HepG2 (cell line): Measurements from ENCODE around the gene TCF20. TPM values are rescaled to one million over a fixed set of nuclear protein-coding genes. Genes with fewer than 3 reads are reported as not detected.
A peak's percentile ranks its signal among the peaks of the same experiment; 100 is the strongest.

Experiments used
- IKZF1 ChIP-seq: fragments of 450-650 bp; IDR thresholded peaks from 2 replicates; pipeline ENCODE4 v1.7.1; 2016
- IRF2 ChIP-seq: IDR thresholded peaks from 2 replicates; pipeline ENCODE4 v1.6.1; 2018; ENCODE audit warnings: missing genetic modification reagents, missing compliant biosample characterization
- KAT8 ChIP-seq: IDR thresholded peaks from 2 replicates; pipeline ENCODE4 v1.6.1; 2016; ENCODE audit warnings: missing genetic modification reagents, missing compliant biosample characterization
- SP2 ChIP-seq: sonication (generic); formaldehyde crosslinking; IDR thresholded peaks from 2 replicates; pipeline ENCODE4 v1.5.1; 2020; ENCODE audit warnings: mild to moderate bottlenecking, missing genetic modification reagents
- STAG1 ChIP-seq: sonication (generic); formaldehyde crosslinking; IDR thresholded peaks from 2 replicates; pipeline ENCODE4 v1.4.0; 2020; ENCODE audit warnings: missing genetic modification reagents
- STAT5B ChIP-seq: sonication (generic); formaldehyde crosslinking; IDR thresholded peaks from 2 replicates; pipeline ENCODE4 v1.4.0; 2020; ENCODE audit warnings: missing genetic modification reagents
- TMF1 ChIP-seq: sonication (generic); formaldehyde crosslinking; IDR thresholded peaks from 2 replicates; pipeline ENCODE4 v1.8.1; 2022; ENCODE audit warnings: low read depth, missing genetic modification reagents
- ZNF687 ChIP-seq: sonication (generic); formaldehyde crosslinking; IDR thresholded peaks from 2 replicates; pipeline ENCODE4 v1.5.1; 2020; ENCODE audit warnings: mild to moderate bottlenecking, missing genetic modification reagents, moderate library complexity
- ZNF713 ChIP-seq: sonication (generic); formaldehyde crosslinking; IDR thresholded peaks from 2 replicates; pipeline ENCODE4 v1.4.0; 2020; ENCODE audit warnings: mild to moderate bottlenecking, missing genetic modification reagents
- polyA plus RNA-seq, 8 experiments: library from polyadenylated mRNA; depleted of rRNA in 3 of 8; stranded (reverse) in 7 of 8; unstranded in 1 of 8; fragments of >200 nt; fragmentation: Illumina TruSeq in 4 of 8; extraction: Trizol in 4 of 8; gene quantifications; 2 replicates each; pipeline versions ENCODE4 v1.2.1 to v1.2.3, GENCODE V29; 2011 to 2016; ENCODE audit warnings: low read depth in 4 of 8, missing spikeins in 1 of 8, mixed read lengths in 1 of 8; ENCODE audit not compliant: insufficient read depth in 1 of 8
- total RNA-seq, 5 experiments: library from RNA; depleted of rRNA; stranded (reverse); fragments of >200 nt; fragmentation: Illumina TruSeq; extraction: Trizol; gene quantifications; 2 replicates each; pipeline ENCODE4 v1.2.3, GENCODE V29; 2016; ENCODE audit warnings: low read depth in 1 of 5
- TF ChIP-seq, protein P1 (sequence below): sonication (generic); formaldehyde crosslinking; IDR thresholded peaks from 2 replicates; pipeline ENCODE4 v1.5.1; 2020; ENCODE audit warnings: mild to moderate bottlenecking, missing genetic modification reagents, moderate library complexity
- TF ChIP-seq, protein P2 (sequence below): sonication (generic); formaldehyde crosslinking; IDR thresholded peaks from 2 replicates; pipeline ENCODE4 v1.9.0; 2021; ENCODE audit warnings: missing genetic modification reagents, borderline replicate concordance

TCF20 gene
- total and polyA plus RNA-seq, 2 of the 13 experiments (the other 11 are each of a cell fraction or from before 2014, with no cell fraction given) = 12.8 to 23.7 TPM

DNA sequence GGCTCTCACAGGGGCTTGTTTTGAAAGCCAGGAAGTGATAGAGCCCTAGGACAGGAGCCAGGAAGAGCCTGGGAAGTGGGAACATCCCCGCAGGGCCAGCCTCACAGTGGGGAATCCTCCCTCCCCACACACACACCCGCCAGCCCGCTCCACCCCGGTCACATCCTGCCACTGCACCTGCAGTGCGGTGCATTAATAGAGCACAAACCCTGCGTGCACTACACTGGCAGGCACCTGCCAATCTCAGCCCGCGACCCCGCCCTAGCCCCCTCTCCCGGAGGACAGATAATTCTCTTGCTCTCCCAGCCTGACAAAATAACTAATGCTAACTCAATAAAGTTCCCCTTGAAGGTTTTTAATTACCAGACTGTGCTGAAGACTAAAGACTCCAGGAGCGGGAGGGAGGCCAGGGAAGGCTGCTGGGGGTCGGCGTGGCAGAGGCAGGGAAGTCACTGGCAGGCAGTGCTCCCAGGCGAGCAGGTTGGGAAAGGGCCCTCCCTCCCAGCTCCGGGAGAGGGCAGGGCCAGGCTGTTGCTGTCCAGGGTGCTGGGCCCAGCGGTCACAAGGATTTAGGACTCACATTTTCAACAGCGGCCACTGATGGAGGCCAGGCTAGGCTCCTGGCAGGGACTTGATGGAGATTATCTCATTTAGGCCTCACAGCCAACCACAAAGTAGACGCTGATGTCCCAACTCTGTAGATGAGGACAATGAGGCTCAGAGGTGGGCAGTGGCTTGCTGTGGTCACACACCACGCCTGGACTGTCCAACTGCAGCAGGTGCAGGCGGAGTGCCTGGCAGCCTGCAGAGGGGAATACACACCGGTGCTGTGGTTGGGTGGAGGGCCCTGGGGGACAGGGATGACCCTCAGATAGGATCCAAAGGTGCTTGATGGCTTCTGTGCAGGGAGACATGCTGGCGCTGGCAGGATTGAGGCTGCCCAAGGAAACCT lies 23.9 kb upstream of the TCF20 start (continued):
- TF ChIP-seq, protein P1, sequence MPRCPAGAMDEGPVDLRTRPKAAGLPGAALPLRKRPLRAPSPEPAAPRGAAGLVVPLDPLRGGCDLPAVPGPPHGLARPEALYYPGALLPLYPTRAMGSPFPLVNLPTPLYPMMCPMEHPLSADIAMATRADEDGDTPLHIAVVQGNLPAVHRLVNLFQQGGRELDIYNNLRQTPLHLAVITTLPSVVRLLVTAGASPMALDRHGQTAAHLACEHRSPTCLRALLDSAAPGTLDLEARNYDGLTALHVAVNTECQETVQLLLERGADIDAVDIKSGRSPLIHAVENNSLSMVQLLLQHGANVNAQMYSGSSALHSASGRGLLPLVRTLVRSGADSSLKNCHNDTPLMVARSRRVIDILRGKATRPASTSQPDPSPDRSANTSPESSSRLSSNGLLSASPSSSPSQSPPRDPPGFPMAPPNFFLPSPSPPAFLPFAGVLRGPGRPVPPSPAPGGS = no peak
- TF ChIP-seq ZNF687 = peak; percentile 38; the same call in 1 of the 2 replicates
- TF ChIP-seq IKZF1 = no peak
- peak; percentile 47; the same call in 1 of the 2 replicates for TF ChIP-seq KAT8
- TF ChIP-seq TMF1 (CRISPR knock-in tag) = 0 out of 2 replicates have a peak, but pooled peaks have one; percentile 65
- TF ChIP-seq, protein P2, sequence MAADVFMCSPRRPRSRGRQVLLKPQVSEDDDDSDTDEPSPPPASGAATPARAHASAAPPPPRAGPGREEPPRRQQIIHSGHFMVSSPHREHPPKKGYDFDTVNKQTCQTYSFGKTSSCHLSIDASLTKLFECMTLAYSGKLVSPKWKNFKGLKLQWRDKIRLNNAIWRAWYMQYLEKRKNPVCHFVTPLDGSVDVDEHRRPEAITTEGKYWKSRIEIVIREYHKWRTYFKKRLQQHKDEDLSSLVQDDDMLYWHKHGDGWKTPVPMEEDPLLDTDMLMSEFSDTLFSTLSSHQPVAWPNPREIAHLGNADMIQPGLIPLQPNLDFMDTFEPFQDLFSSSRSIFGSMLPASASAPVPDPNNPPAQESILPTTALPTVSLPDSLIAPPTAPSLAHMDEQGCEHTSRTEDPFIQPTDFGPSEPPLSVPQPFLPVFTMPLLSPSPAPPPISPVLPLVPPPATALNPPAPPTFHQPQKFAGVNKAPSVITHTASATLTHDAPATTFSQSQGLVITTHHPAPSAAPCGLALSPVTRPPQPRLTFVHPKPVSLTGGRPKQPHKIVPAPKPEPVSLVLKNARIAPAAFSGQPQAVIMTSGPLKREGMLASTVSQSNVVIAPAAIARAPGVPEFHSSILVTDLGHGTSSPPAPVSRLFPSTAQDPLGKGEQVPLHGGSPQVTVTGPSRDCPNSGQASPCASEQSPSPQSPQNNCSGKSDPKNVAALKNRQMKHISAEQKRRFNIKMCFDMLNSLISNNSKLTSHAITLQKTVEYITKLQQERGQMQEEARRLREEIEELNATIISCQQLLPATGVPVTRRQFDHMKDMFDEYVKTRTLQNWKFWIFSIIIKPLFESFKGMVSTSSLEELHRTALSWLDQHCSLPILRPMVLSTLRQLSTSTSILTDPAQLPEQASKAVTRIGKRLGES (CRISPR knock-in tag) = no peak
- no peak for TF ChIP-seq ZNF713 (CRISPR knock-in tag)
- peak; percentile 76; the same call in 1 of the 2 replicates for TF ChIP-seq STAT5B (CRISPR knock-in tag)
- TF ChIP-seq STAG1 (CRISPR knock-in tag) = peak; percentile 27
- TF ChIP-seq IRF2 (CRISPR knock-in tag) = peak; percentile 38; the same call in 1 of the 2 replicates
- no peak for TF ChIP-seq SP2 (CRISPR knock-in tag)
